Activated T-helper 2 cell treated with anti-CD3 and anti-CD28 coated beads, Interferon-gamma antibody, Interleukin-2, Interleukin-4, amounts not matched to agents 10 μg/mL and 5 μg/mL and 100 μg/mL, durations not matched to agents 14 hours and 24 hours and 36 hours (primary cell): ENCODE data around the gene NDUFA13. TPM values are rescaled to one million over a fixed set of nuclear protein-coding genes. Genes with fewer than 3 reads are reported as not detected.

Experiments
- DNase-seq: peaks from one replicate; pipeline ENCODE4 v3.0.0; 2021; ENCODE audit warnings: low spot score
- H3K27ac Mint-ChIP-seq: one replicate; pipeline ENCODE4 v1.8.0; 2021; ENCODE audit warnings: mixed read lengths
- H3K27me3 Mint-ChIP-seq: one replicate; pipeline ENCODE4 v1.8.0; 2021; ENCODE audit warnings: low read depth, mixed read lengths
- H3K36me3 Mint-ChIP-seq: one replicate; pipeline ENCODE4 v1.8.0; 2021; ENCODE audit warnings: low read depth, mixed read lengths
- H3K4me1 Mint-ChIP-seq: one replicate; pipeline ENCODE4 v1.8.0; 2021; ENCODE audit warnings: low read depth, mixed read lengths
- H3K4me3 Mint-ChIP-seq: one replicate; pipeline ENCODE4 v1.8.0; 2021; ENCODE audit warnings: low read depth, mild to moderate bottlenecking, moderate library complexity, mixed read lengths
- H3K9me3 Mint-ChIP-seq: one replicate; pipeline ENCODE4 v1.8.0; 2021; ENCODE audit warnings: mixed read lengths
- intact Hi-C: fragments of 100-400 bp; cut with micrococcal nuclease; formaldehyde crosslinking; loops from one replicate; pipeline ENCODE4 v1.15.1; 2023
- total RNA-seq: library from RNA; stranded (reverse); gene quantifications from 2 replicates; pipeline ENCODE4 v1.2.3, GENCODE V29; 2022

Gene NDUFA13
- total RNA-seq, 1 donor from 2014 or later, result 393 TPM

DNA sequence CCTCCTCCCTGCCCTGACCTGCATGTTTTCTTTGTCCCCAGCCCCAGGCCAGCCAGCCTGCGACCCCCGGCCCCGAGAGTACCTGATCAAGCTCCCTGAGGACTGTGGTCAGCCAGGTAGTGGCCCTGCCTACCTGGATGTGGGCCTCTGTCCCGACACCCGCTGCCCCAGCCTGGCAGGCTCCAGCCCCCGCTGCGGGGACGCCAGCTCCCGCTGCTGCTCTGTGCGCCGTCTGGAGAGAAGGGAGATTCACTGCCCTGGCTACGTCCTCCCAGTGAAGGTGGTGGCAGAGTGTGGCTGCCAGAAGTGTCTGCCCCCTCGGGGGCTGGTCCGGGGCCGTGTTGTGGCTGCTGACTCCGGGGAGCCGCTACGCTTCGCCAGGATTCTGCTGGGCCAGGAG, 27.6 kb downstream of the NDUFA13 start:
- no peak overlapping the region for H3K27ac Mint-ChIP-seq
- peaks cover 7% of the 10 kb centered on the region for H3K27me3 Mint-ChIP-seq
- intact Hi-C loops, result no loop called here
- H3K9me3 Mint-ChIP-seq, result no peaks in the 10 kb centered on the region
- H3K36me3 Mint-ChIP-seq, result peaks cover 2% of the 10 kb centered on the region
- no peak overlapping the region for H3K4me3 Mint-ChIP-seq
- DNase-seq, result no peak
- peaks cover 10% of the 10 kb centered on the region for H3K4me1 Mint-ChIP-seq

GRCh38 chr19:19544257-19544953, 28.4 kb downstream of the NDUFA13 start:
- Mint-ChIP-seq H3K4me1 (peaks cover 6% of the 10 kb centered on the region), H3K36me3 (no peaks in the 10 kb centered on the region), H3K4me3 (no peak overlapping the region), H3K27ac (no peak overlapping the region), H3K27me3 (peaks cover 5% of the 10 kb centered on the region), H3K9me3 (no peaks in the 10 kb centered on the region)
- intact Hi-C loops, result no loop called here
- no peak for DNase-seq

GRCh38 chr19:19544954-19545591, 29.0 kb downstream of the NDUFA13 start:
- intact Hi-C loops, result no loop called here
- H3K27me3 Mint-ChIP-seq, result peaks cover 3% of the 10 kb centered on the region
- DNase-seq, result no peak
- no peaks in the 10 kb centered on the region for H3K9me3 Mint-ChIP-seq
- H3K27ac Mint-ChIP-seq, result no peak overlapping the region
- no peaks in the 10 kb centered on the region for H3K36me3 Mint-ChIP-seq
- H3K4me3 Mint-ChIP-seq, result no peak overlapping the region
- peaks cover 6% of the 10 kb centered on the region for H3K4me1 Mint-ChIP-seq

GRCh38 chr19:19545707-19546106, 29.7 kb downstream of the NDUFA13 start:
- peaks cover 4% of the 10 kb centered on the region for H3K4me1 Mint-ChIP-seq
- no peaks in the 10 kb centered on the region for H3K36me3 Mint-ChIP-seq
- H3K27me3 Mint-ChIP-seq, result peaks cover 3% of the 10 kb centered on the region
- intact Hi-C loops, result no loop called here
- no peak overlapping the region for H3K4me3 Mint-ChIP-seq
- DNase-seq, result no peak
- H3K27ac Mint-ChIP-seq, result no peak overlapping the region
- no peaks in the 10 kb centered on the region for H3K9me3 Mint-ChIP-seq

DNA sequence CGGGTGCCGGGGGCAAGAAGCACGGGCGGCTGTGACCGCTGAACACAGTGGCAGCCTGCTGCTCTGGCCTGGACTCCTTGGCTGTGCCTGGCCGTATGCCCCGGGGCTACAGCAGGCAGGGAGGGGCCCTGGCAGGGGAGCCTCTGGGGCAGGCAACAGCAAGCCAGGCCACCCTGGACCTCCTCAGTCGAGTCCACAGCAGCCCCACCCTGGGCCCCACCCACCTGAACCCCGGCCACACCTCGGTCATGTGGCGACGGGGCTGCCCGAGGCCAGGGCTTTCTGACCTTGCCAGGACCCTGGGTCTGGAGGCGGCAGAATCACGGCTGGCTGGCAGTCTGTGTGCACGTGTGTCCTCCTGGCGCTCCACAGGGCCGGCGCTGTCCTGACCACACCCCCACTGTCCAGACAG, 30.7 kb downstream of the NDUFA13 start:
- H3K27ac Mint-ChIP-seq, result no peak overlapping the region
- H3K4me1 Mint-ChIP-seq, result no peaks in the 10 kb centered on the region
- H3K9me3 Mint-ChIP-seq, result no peaks in the 10 kb centered on the region
- no peaks in the 10 kb centered on the region for H3K36me3 Mint-ChIP-seq
- intact Hi-C loops, result no loop called here
- H3K27me3 Mint-ChIP-seq, result peaks cover 3% of the 10 kb centered on the region
- DNase-seq, result no peak
- H3K4me3 Mint-ChIP-seq, result no peak overlapping the region

GRCh38 chr19:19547674-19548336, 31.8 kb downstream of the NDUFA13 start:
- Mint-ChIP-seq H3K4me3 (no peak overlapping the region), H3K4me1 (no peaks in the 10 kb centered on the region), H3K27ac (no peak overlapping the region), H3K27me3 (peaks cover 3% of the 10 kb centered on the region), H3K36me3 (no peaks in the 10 kb centered on the region), H3K9me3 (no peaks in the 10 kb centered on the region)
- intact Hi-C loops, result no loop called here
- no peak for DNase-seq

- Mint-ChIP-seq H3K27me3 (peaks cover 3% of the 10 kb centered on the region), H3K4me1 (no peaks in the 10 kb centered on the region), H3K27ac (no peak overlapping the region), H3K9me3 (no peaks in the 10 kb centered on the region), H3K4me3 (no peak overlapping the region), H3K36me3 (no peaks in the 10 kb centered on the region)
- DNase-seq, result no peak
- intact Hi-C loops, result no loop called here
Observed at GRCh38 chr19:19548915-19549759, 33.1 kb downstream of the NDUFA13 start.

GRCh38 chr19:19549804-19550464, 33.9 kb downstream of the NDUFA13 start:
- peaks cover 2% of the 10 kb centered on the region for H3K4me1 Mint-ChIP-seq
- no peak overlapping the region for H3K4me3 Mint-ChIP-seq
- no peak for DNase-seq
- no peak overlapping the region for H3K27ac Mint-ChIP-seq
- H3K27me3 Mint-ChIP-seq, result peaks cover 3% of the 10 kb centered on the region
- no peaks in the 10 kb centered on the region for H3K36me3 Mint-ChIP-seq
- intact Hi-C loops, result no loop called here
- no peaks in the 10 kb centered on the region for H3K9me3 Mint-ChIP-seq

- H3K9me3 Mint-ChIP-seq, result no peaks in the 10 kb centered on the region
- H3K4me3 Mint-ChIP-seq, result no peak overlapping the region
- H3K36me3 Mint-ChIP-seq, result no peaks in the 10 kb centered on the region
- H3K4me1 Mint-ChIP-seq, result peaks cover 2% of the 10 kb centered on the region
- DNase-seq, result no peak
- H3K27me3 Mint-ChIP-seq, result peaks cover 3% of the 10 kb centered on the region
- no peak overlapping the region for H3K27ac Mint-ChIP-seq
- intact Hi-C loops, result no loop called here
Observed at GRCh38 chr19:19550485-19550929, 34.5 kb downstream of the NDUFA13 start.

DNA sequence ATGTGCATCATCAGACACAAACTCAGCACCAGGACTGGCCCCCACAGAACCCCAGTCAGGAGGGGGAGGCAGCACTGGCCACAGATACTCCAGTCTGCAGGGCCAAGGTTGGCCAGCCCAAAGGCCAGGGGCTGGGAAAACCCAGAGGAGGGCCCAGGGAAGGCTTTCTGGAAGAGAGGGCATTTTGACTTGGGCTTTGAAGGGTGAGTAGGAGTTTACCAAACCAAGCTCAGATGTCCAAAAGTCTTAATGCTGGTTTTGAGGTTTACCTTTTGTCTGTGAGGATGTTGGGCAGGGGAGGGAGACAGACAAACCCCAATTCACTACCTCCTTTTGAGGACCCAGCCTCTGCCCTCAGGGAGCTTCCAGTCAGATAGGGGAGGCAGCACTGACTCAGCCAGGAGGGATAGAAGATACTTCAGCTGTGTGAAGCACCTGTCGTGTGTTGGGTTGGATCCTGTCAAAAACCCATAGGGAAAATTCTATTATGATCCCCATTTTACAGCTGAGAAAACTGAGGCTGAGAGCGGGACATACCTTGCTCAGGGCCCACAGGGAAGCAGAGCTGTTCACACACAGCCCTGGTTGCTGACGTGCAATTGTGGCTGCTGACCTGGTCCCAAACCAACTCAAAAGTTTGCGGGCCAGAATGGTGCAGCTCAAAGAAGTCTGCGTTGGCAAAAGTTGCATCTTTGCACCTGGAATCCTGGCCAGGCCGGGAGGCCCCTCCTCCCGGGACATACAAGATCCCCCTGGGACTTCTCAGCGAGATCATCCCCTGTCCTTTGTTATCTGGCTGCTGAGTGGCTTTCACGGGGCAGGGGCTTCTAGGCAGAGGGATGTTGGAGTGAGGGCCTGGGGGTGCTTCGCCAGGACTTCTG, 35.2 kb downstream of the NDUFA13 start:
- Mint-ChIP-seq H3K4me1 (peaks cover 2% of the 10 kb centered on the region), H3K27me3 (peaks cover 3% of the 10 kb centered on the region), H3K27ac (no peak overlapping the region), H3K36me3 (no peaks in the 10 kb centered on the region), H3K9me3 (no peaks in the 10 kb centered on the region), H3K4me3 (no peak overlapping the region)
- intact Hi-C loops, result no loop called here
- DNase-seq, result no peak

DNA sequence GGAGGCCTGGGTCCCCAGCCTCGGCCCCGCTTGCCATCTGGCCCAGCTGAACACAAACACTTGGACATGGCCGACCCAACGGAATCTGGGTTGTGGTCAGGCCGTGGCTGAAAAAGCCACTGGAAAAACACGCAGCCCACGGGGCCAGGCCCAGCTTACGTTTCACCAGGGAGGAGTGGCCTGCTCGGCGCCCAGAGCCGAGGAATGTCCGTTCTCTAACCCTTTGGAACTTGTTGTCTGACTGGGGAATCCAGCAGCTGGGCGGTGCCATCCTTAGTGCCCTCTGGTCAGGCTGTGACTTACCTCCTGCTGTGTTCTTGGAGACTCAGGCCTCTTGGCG, 35.8 kb downstream of the NDUFA13 start:
- no peak for DNase-seq
- no peak overlapping the region for H3K4me3 Mint-ChIP-seq
- H3K27me3 Mint-ChIP-seq, result peaks cover 3% of the 10 kb centered on the region
- H3K27ac Mint-ChIP-seq, result no peak overlapping the region
- no peaks in the 10 kb centered on the region for H3K36me3 Mint-ChIP-seq
- no peaks in the 10 kb centered on the region for H3K9me3 Mint-ChIP-seq
- peaks cover 2% of the 10 kb centered on the region for H3K4me1 Mint-ChIP-seq
- intact Hi-C loops, result no loop called here
